ENCODE results near the gene DVL3. TPM values are rescaled to one million over a fixed set of nuclear protein-coding genes. Genes with fewer than 3 reads are reported as not detected.
"Not testable (repeated sequence)": the region's sequence is repeated elsewhere in the genome, so short reads cannot be mapped to it uniquely, and the experiment has no call there.

Gene DVL3
- 10 to 100 TPM; 34.9 to 46.0 (median 43.2) TPM for total RNA-seq

DNA sequence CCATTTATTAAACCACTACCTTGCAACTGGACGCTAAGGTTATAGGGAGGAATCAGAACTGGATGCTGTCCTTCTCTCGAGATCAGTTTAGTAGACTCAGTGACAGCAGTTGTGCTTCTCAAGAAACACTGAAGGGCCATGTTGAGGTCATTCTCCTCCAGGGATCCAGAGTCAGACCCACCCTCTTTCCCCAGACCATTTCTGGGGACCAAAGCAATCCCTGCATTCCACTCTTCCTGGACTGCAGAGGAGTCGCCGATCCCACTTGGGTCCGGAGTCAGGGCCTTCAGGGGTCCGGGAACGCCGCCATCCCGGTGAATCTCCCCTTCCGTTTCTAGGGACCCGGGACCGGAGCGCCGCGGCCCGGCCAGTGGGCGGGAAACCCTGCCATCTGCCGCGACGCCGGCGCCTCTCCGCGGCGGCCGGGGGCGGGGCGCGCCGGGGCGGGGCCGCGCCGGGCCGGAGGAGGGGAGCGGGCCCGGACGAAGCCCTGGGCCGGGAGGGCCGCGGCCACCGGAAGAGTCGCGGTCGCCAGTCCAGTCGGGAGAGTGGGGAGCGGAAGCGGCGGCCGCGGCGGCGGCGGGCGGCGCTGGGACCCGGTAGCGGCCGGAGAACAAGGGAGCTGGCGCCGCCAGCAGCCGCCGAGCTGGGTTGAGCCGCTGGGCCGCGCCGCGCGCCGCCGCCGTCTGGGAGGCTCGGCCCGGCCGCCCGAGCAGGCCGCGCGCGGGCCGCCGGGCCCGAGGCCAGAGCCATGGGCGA is at the start of gene DVL3:
DVL3 (plus strand) TSS at position 493 of the 759 bp plus-strand sequence; CDS start at position 752, 259 bp downstream.
- ATAC-seq (ENCODE audit: low FRiP score) (peak; percentile 75), DNase-seq (ENCODE audit: low spot score) (no peak)
- TF ChIP-seq, protein P1, sequence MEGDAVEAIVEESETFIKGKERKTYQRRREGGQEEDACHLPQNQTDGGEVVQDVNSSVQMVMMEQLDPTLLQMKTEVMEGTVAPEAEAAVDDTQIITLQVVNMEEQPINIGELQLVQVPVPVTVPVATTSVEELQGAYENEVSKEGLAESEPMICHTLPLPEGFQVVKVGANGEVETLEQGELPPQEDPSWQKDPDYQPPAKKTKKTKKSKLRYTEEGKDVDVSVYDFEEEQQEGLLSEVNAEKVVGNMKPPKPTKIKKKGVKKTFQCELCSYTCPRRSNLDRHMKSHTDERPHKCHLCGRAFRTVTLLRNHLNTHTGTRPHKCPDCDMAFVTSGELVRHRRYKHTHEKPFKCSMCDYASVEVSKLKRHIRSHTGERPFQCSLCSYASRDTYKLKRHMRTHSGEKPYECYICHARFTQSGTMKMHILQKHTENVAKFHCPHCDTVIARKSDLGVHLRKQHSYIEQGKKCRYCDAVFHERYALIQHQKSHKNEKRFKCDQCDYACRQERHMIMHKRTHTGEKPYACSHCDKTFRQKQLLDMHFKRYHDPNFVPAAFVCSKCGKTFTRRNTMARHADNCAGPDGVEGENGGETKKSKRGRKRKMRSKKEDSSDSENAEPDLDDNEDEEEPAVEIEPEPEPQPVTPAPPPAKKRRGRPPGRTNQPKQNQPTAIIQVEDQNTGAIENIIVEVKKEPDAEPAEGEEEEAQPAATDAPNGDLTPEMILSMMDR (IDR thresholded peaks at IDR 0.05) = no peak

DNA sequence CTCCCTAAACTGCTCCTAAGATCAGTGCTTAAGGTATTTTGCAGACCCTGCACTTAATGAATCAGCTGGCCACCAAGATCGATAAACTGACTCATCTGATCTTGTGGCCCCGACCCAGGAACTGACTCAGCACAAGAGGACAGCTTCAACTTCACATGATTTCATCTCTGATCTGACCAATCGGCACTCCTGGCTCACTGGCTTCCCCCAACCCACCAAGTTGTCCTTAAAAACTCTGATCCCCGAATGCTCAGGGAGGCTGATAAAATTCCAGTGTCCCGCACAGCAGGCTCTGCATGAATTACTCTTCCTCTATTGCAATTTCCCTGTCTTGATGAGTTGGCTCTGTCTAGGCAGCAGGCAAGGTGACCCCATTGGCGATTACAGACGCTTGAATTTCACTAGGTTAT is 44.9 kb upstream of the DVL3 start:
- ATAC-seq (ENCODE audit: low FRiP score) (no peak), DNase-seq (ENCODE audit: low spot score) (no peak)
- TF ChIP-seq, protein P1 (IDR thresholded peaks at IDR 0.05) = no peak

DNA sequence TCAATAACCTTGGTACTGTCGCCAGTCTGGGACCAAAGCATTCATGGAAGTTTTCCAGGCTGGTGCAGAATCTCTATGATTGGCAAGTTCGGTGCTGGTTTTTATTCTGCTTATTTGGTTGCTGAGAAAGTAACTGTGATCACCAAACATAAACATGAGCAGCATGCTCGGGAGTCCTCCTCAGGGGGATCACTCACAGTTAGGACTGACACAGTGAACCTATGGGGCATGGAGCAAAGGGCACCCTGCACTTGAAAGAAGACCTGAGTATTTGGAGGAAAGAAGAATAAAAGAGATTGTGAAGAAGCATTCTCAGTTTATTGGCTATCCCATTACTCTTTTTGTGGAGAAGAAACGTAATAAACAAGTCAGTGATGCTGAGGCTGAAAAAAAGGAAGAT is 39.2 kb upstream of the DVL3 start:
- no peak for DNase-seq (ENCODE audit: low spot score)
- ATAC-seq (ENCODE audit: low FRiP score) = no peak
- TF ChIP-seq, protein P1 (IDR thresholded peaks at IDR 0.05) = no peak

DNA sequence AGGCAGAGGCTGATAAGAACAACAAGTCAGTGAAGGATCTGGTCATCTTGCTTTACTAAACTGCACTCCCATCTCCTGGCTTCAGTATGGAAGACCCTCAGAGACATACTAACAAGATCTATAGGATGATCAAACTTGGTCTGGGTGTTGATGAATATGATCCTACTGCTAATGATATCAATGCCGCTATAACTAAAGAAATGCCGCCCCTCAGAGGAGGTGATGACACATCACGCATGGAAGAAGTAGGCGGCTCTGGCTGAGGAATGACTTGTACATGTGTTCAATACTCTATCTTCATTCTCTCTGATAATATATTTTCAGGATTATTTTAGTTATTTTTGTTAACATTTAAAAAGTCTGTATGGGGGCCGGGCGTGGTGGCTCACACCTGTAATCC is 37.5 kb upstream of the DVL3 start:
- ATAC-seq (ENCODE audit: low FRiP score) (no peak), DNase-seq (ENCODE audit: low spot score) (no peak)
- TF ChIP-seq, protein P1 (IDR thresholded peaks at IDR 0.05) = no peak

DNA sequence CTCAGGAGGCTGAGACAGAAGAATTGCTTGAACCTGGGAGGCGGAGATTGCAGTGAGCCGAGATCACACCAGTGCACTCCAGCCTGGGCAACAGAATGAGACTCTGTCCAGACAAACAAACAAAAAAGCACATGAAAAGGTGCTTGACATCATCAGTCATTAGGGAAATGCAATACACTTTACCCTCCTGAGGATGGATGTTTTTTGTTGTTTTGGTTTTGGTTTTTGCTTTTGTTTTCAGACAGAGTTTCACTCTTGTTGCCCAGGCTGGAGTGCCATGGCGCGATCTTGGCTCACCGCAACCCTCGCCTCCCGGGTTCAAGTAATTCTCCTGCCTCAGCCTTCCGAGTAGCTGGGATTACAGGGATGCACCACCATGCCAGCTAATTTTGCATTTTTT is 34.1 kb upstream of the DVL3 start:
- not testable (repeated sequence) for ATAC-seq (ENCODE audit: low FRiP score); DNase-seq (ENCODE audit: low spot score)

DNA sequence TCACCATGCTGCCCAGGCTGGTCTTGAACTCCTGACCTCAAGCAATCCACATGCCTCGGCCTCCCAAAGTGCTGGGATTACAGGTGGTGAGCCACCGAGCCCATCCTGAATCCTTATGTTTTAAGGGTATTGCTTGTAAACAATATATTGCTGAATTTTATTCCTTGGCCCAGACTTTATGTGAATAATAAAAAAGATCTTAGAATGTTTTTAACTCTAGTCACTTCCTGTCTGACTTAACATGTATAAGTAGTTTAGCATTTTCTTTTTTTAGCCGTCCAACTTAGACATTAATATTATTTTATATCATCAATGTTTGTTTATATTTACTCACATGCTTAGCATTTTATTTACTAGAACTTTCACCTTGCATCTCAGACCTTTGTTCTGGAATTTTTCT is 29.2 kb upstream of the DVL3 start:
- TF ChIP-seq, protein P1 (IDR thresholded peaks at IDR 0.05) = no peak
- no peak for DNase-seq (ENCODE audit: low spot score)
- no peak for ATAC-seq (ENCODE audit: low FRiP score)

DNA sequence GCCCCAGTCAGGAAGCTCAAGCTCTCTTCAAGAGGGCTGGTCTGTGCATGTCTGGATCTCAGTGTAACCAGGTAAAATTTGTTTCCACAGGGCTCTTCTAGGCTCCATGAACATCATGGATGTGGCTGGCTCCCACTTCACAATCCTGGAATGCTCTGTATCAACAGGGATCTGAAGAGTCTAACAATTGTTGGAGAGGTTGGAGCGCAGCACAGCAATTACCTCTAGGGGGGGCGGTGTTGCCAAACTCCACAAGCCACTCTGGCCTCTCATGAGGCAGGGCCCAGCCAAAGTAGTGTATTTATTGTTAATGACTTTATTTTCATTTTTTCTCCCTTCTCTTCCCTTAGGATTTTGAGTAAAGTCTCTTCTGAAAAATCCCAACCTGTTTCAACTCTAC is 26.2 kb upstream of the DVL3 start:
- TF ChIP-seq, protein P1 (IDR thresholded peaks at IDR 0.05) = no peak
- ATAC-seq (ENCODE audit: low FRiP score) = no peak
- DNase-seq (ENCODE audit: low spot score) = no peak
